Middle frontal gyrus (tissue), 1 donor: ENCODE results near the gene ZER1.

ENCODE experiments used
- DNase-seq: peaks from one replicate; pipeline ENCODE4 v3.0.0-alpha.2; 2015; ENCODE audit warnings: low spot score; ENCODE audit errors: extremely low spot score

Gene ZER1

GRCh38 chr9:128735373-128735772 is 36.4 kb downstream of the ZER1 start:
- DNase-seq = no peak

DNA sequence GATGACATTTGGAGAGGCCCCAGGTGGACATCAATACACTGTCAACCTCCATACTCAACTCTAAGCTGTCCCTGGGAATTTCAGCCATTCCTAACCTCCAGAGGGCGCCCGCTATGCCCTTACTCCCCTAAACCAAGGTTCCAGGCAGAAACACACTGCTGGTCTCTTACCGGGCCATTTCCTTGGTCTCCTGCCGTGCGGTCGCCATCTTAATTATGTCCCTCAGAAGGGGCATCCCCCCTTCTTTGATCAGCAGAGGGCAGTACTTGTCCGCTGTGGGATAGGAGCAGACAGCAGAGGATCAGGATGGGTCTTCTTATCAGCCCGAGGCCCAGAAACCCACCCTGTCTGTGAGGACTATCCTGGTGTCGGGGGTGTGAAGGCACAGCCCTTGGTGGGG is 38.5 kb downstream of the ZER1 start:
- no peak for DNase-seq

GRCh38 chr9:128732576-128732975 is 39.2 kb downstream of the ZER1 start:
- DNase-seq = no peak

DNA sequence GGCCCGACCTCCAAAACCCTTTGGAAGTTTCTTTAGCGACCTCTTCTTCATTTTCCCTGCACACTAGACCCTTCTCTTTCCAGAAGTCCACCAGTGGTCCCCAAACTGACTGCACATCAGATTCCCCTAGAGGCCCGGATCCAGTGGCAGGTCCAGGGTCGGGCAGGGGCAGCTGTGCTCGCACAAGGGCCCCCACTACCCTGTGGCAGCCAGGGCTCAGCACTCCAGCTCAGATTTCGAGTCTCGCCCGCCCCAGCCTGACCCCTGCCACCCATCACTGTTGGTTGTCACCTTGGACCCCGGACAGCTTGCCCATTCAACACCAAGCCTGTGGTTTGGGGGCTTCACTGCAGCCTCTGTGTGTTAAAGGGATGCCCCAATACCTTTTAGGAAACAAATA is 40.0 kb downstream of the ZER1 start:
- no peak for DNase-seq

- no peak for DNase-seq
Observed at GRCh38 chr9:128731093-128731492, 40.6 kb downstream of the ZER1 start.

DNA sequence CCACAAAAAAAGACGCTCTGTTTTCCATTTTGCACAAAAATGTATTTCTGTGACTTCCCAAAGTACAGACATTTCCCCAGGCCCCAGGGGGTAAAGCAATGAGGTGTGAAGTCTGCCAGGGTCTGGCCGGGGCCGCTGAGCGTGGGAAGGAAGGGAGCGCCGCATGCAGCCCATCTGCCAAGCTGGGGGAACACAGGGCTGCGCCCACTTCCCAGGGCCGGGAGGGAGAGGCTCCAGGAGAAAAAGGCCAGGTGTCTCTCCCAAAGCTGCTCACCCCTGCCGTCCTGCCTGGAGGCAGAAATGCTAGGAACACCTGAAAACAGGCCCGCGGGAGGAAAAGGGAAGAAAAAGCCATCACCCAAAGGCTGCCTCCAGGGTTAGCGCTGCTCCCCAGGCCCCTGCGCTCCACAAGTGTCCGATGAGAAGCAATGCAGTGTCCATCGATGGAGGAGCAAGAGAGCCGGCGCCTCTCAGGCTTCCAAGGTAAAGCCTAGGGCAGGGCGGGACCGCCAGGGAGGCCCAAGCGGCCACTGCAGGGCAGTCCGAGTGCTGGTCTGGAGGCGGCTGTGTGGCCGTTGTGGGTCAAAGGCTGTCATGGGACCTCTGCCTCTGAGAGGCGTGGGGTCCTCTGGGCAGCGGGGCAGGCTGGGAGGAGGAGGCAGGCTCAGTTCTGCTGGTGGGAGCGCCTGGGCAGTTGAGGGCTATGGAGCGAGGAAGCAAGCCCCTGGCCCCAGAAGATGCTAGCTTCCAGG is 41.8 kb downstream of the ZER1 start:
- DNase-seq = no peak

DNA sequence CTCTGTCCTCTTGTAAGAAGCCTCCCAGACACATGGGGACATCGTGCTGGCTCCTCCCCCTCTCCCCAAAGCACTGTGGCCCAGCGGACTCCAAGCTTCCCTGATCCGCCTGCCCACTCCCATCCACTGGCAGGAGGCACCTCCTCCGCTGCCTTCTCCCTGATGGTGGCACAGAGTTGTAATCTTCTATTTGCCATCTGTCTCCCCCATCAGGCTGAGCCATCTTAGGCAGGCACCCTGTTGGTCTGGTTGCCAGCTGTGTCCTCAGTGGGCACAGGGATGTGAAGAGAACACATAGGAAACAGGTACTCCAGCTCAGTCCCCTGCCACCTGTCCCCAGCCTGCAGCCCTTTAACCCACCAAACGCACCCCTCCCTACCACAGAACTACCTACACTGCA is 42.4 kb downstream of the ZER1 start:
- DNase-seq = no peak

- DNase-seq = no peak
Observed at GRCh38 chr9:128728298-128728697, 43.4 kb downstream of the ZER1 start.

DNA sequence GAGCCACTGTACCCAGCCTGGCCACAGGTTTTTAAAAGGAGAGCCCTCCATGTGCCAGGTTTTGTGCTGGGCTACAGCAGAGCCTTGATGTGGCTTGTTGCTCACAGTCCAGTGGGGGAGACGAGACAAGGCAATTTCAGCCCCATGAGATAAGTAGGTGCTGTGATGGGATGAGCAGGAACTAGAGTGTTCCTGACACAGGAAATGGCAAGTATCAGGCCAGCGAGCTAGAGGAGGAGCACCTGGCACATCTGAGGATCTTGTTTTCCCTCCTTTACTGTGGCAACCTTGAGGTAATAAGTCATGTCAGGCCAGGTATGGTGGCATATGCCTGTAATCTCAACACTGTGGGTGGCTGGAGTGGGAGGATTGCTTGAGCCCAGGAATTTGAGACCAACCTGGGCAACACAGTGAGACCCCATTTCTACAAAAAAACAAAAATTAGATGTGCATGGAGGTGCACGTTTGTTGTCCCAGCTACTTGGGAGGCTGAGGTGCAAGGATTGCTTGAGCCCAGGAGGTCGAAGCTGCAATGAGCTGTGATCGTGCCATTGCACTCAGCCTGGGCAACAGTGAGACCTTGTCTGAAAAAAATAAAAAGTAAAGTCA is 44.0 kb downstream of the ZER1 start:
- no peak for DNase-seq

- DNase-seq = peak; percentile 43
Observed at GRCh38 chr9:128724744-128725211, 46.9 kb downstream of the ZER1 start.

DNA sequence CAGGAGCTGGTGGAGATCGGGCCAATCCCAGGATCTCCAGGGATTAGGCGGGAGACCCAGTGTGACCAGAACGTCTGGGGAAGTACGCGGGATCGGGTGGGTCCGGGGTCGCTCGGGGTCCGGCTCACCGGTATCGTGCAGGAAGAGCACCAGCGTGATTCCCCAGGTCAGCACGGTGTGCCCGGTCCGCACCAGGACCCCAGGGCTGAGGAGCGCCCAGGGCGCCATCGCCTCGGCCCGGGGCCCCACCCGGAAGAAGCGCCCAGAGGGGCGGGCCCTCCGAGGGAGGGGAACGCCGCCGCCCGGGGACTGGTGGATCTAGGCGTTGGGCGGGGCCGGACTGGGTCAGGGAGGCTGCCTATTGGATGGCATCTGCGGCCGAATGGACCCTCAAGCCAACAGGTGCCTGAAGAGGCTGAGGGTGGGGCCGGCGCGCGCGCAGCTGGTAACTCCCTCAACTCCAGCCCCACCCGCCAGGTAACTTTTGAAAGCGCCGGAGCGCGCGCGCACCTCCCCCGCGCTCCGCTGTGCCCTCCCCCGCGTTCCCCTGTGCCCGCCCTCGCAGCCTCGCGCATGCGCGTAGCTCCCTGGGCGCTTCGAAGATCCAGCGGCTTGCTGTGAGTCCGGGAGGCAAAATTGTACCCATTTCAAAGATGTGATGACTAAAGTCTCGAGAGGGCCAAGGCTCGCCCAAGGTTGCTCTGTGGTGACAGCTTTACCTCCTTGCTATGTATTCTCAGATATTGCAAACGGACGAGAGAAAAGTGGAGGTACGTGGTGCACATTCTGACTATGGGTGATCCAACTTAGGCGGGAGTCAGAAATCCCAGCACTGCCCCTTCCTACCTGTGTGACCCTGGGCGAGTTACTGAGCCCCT is 47.6 kb downstream of the ZER1 start, which contains the start of gene ZDHHC12:
Gene ZDHHC12, minus strand, starts transcription at position 262 of the 878 bp plus-strand sequence. Its CDS starts 34 bp downstream, at position 228.
- DNase-seq = peak; percentile 77

GRCh38 chr9:128723352-128723865 is 48.3 kb downstream of the ZER1 start:
- no peak for DNase-seq

DNA sequence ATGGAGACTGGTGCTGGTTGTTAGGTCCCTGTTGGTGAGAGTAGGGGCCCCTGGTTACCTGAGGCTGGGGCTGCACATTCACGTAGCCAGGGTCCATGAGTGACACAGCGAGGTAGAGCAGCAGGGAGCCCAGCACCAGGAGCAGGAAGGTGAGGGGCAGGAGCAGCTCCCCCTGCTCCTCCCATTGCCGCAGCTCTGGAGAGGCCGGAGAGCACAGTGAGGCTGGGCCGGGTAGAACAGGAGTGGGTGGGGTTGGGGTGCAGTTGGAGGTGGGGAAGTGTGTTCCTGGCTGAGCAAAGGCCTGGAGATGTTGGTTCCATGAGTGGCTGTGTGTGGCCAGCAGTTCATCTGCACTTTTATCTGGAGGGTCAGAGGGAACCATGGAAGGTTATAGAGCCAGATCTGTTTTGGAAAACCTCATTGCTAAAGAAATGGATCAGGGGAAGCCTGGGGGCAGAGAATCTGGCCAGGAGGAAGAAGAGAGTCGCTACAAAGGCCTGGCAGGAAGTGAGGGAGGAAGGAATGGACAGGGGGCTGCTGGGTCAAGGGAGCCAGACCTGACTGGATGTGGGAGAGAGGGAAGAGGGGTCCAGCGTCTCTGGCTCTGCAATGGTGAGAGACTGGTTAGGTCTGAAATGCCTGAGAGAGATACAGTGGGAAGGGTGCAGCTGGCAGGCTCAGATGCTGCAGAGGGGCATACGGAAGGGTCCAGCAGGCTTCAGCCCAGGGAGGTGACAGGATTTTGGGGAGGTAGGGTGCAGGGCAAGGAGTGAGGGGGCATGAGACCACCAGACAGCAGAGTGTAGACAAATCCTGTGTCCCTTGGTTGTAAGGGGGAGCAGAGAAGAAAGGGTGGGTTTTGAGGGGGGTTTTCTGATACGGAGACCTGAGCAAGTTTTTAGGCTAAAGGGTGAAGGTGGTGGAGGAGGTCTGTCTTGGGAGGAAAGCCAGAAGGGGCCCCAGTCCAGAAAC is 49.1 kb downstream of the ZER1 start:
- DNase-seq = no peak

GRCh38 chr9:128721487-128722010 is 50.2 kb downstream of the ZER1 start:
- DNase-seq = no peak

DNA sequence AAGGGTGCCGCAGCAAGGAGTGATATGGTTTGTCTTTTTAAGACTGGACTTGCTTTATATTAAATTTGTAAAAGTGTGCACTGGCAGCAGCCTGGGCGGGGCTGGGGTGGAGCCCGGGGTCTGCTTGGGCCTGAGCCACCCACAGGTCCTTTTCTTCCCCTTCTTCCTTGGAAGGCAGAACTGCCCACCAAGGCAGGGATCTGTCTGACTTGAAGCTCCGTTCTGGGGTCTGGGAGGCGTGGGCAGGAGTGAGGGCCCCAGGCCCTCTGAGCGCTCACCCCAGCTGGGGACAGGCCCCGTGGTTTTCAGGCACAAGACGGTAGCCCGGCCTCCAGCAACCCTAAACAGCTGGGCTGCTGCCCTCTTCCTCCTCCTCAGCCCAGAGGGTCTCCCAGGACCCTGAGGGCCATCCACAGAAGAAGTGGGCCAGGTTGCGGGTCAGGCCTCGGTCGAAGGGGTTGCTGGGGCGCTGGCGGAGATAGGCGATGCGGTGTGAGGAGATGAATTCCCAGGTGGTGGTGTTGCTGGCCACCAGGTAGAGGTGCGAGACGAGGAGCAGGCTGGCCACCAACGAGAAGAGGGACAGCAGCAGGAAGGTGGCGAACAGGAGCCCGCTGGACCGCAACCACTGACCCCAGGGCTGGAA is 50.8 kb downstream of the ZER1 start:
- DNase-seq = no peak

DNA sequence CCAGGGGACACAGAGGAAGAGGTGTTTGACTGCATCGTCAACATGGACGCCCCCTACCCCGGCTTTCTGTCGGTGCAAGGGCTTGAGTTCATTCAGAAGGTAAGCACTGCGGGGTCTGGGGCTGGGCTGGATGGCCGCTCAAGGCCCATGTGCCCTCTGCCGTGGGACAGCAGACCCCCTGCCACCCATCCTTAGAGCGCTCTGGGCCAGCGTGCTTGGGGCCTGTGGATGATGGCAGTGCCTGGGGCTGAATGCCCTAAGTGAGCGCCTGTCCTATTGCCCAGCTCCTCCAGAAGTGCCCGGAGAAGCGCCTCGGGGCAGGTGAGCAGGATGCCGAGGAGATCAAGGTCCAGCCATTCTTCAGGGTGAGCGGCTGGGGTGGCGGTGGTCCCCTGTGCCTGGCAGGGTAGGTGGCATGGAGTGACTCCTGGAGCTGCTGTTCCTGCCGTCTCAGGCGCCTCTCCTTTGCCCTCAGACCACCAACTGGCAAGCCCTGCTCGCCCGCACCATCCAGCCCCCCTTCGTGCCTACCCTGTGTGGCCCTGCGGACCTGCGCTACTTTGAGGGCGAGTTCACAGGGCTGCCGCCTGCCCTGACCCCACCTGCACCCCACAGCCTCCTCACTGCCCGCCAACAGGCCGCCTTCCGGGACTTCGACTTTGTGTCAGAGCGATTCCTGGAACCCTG is 51.7 kb downstream of the ZER1 start:
- DNase-seq = no peak

GRCh38 chr9:128718475-128718874 is 53.3 kb downstream of the ZER1 start:
- DNase-seq = no peak

GRCh38 chr9:128718047-128718446 is 53.7 kb downstream of the ZER1 start:
- DNase-seq = no peak

- DNase-seq = no peak
Observed at GRCh38 chr9:128716581-128717254, 55.0 kb downstream of the ZER1 start.
